Karpas-422 (cell line): Measurements from ENCODE around the gene ACE2. TPM values are rescaled to one million over a fixed set of nuclear protein-coding genes. Genes with fewer than 3 reads are reported as not detected.
"Not testable (repeated sequence)": the region's sequence is repeated elsewhere in the genome, so short reads cannot be mapped to it uniquely, and the experiment has no call there.

Source experiments
- DNase-seq: peaks from one replicate; pipeline ENCODE4 v3.0.0-alpha.2; 2015
- H2AFZ ChIP-seq: fragments of 200-600 bp; sonication (generic); 2 replicates; pipeline ENCODE4 v1.6.1; 2014; ENCODE audit warnings: antibody characterized with exemption, low read length, mixed read lengths
- H3K27ac ChIP-seq: fragments of 200-600 bp; sonication (generic); 2 replicates; pipeline ENCODE4 v1.5.1; 2014; ENCODE audit warnings: mild to moderate bottlenecking, low read length, moderate library complexity
- H3K27me3 ChIP-seq: fragments of 200-600 bp; sonication (generic); 2 replicates; pipeline ENCODE4 v1.6.1; 2014; ENCODE audit warnings: low read length, mixed read lengths
- H3K36me3 ChIP-seq: fragments of 200-600 bp; sonication (generic); 2 replicates; pipeline ENCODE4 v1.6.1; 2014; ENCODE audit warnings: low read length, mixed read lengths; ENCODE audit not compliant: insufficient read depth
- H3K4me1 ChIP-seq: fragments of 200-600 bp; sonication (generic); 2 replicates; pipeline ENCODE4 v1.6.1; 2014; ENCODE audit warnings: mild to moderate bottlenecking, low read length, mixed read lengths
- H3K4me2 ChIP-seq: fragments of 200-600 bp; sonication (generic); 2 replicates; pipeline ENCODE4 v1.6.1; 2014; ENCODE audit warnings: low read length, low read depth, mild to moderate bottlenecking; ENCODE audit not compliant: poor library complexity, severe bottlenecking
- H3K4me3 ChIP-seq: fragments of 200-600 bp; sonication (generic); 2 replicates; pipeline ENCODE4 v1.5.1; 2014; ENCODE audit warnings: mild to moderate bottlenecking, antibody characterized with exemption, low read length, mixed read lengths
- H3K79me2 ChIP-seq: fragments of 200-600 bp; sonication (generic); 2 replicates; pipeline ENCODE4 v1.6.1; 2014; ENCODE audit warnings: mild to moderate bottlenecking, low read length, mixed read lengths
- H3K9ac ChIP-seq: fragments of 200-600 bp; sonication (generic); 2 replicates; pipeline ENCODE4 v1.6.0; 2014; ENCODE audit warnings: low read length
- H3K9me2 ChIP-seq: fragments of 200-600 bp; sonication (generic), shearing (Covaris generic); replicated peaks from 2 replicates; pipeline ENCODE4 v1.6.0; 2014; ENCODE audit warnings: mild to moderate bottlenecking, low read length, moderate library complexity; ENCODE audit not compliant: insufficient read depth
- H3K9me3 ChIP-seq: fragments of 300-700, 200-600 bp; sonication (generic); 2 replicates; pipeline ENCODE4 v1.6.1; 2014; ENCODE audit warnings: low read length, mixed read lengths
- H4K20me1 ChIP-seq: fragments of 200-600 bp; sonication (generic); 2 replicates; pipeline ENCODE4 v1.6.1; 2014; ENCODE audit warnings: mild to moderate bottlenecking, antibody characterized with exemption, low read length, low read depth; ENCODE audit not compliant: insufficient read depth
- total RNA-seq: library from RNA; depleted of rRNA; stranded (reverse); fragments of >200 nt; shearing (Covaris generic); gene quantifications from 2 replicates; pipeline ENCODE4 v1.2.3, GENCODE V29; 2014; ENCODE audit warnings: low replicate concordance; rRNA removed

ACE2 gene
- not detected in 2 replicates for total RNA-seq

- H3K27ac ChIP-seq, result no peak within 1 kb of the TSS
- no peaks in the 10 kb centered on the region for H3K79me2 ChIP-seq
- H3K4me2 ChIP-seq, result no peak within 1 kb of the TSS
- no peak for DNase-seq
- H4K20me1 ChIP-seq, result no peaks in the 10 kb centered on the region
- H3K4me1 ChIP-seq, result no peaks in the 10 kb centered on the region
- H3K9me2 ChIP-seq, result no peaks in the 10 kb centered on the region
- no peak within 1 kb of the TSS for H2AFZ ChIP-seq
- no peak within 1 kb of the TSS for H3K9ac ChIP-seq
- no peaks in the 10 kb centered on the region for H3K36me3 ChIP-seq
- no peak within 1 kb of the TSS for H3K4me3 ChIP-seq
- no peaks in the 10 kb centered on the region for H3K9me3 ChIP-seq
- H3K27me3 ChIP-seq, result no peaks in the 10 kb centered on the region
Observed at GRCh38 chrX:15600745-15601144, at the start of gene ACE2. ACE2 (minus strand) TSS chrX:15600960; CDS start chrX:15600911, 49 bp downstream.

- not testable (repeated sequence) for H3K9ac ChIP-seq, H4K20me1 ChIP-seq, DNase-seq, H3K27me3 ChIP-seq, H3K4me1 ChIP-seq, H3K9me3 ChIP-seq, H3K4me2 ChIP-seq, H3K4me3 ChIP-seq, H3K79me2 ChIP-seq, H3K27ac ChIP-seq, H3K36me3 ChIP-seq, H2AFZ ChIP-seq, H3K9me2 ChIP-seq
Observed at GRCh38 chrX:15647510-15647909, 46.8 kb upstream of the ACE2 start.

- Histone ChIP-seq H3K9ac (no peak overlapping the region), H3K4me1 (peaks cover under 1% of the 10 kb centered on the region), H3K9me2 (no peaks in the 10 kb centered on the region), H4K20me1 (no peaks in the 10 kb centered on the region), H3K4me2 (no peak overlapping the region), H3K9me3 (no peaks in the 10 kb centered on the region), H3K27me3 (no peaks in the 10 kb centered on the region), H3K36me3 (no peaks in the 10 kb centered on the region), H2AFZ (no peak overlapping the region), H3K79me2 (no peaks in the 10 kb centered on the region), H3K27ac (no peak overlapping the region), H3K4me3 (no peak overlapping the region)
- no peak for DNase-seq
Observed at GRCh38 chrX:15646543-15646942, 45.8 kb upstream of the ACE2 start.

GRCh38 chrX:15646031-15646430 lies 45.3 kb upstream of the ACE2 start:
- no peaks in the 10 kb centered on the region for H3K79me2 ChIP-seq
- no peak overlapping the region for H3K4me2 ChIP-seq
- H4K20me1 ChIP-seq, result no peaks in the 10 kb centered on the region
- no peak overlapping the region for H3K4me3 ChIP-seq
- no peak for DNase-seq
- no peak overlapping the region for H3K9ac ChIP-seq
- no peaks in the 10 kb centered on the region for H3K27me3 ChIP-seq
- H3K27ac ChIP-seq, result no peak overlapping the region
- peaks cover under 1% of the 10 kb centered on the region; the same call in 1 of the 2 replicates for H3K4me1 ChIP-seq
- H3K9me2 ChIP-seq, result no peaks in the 10 kb centered on the region
- H3K36me3 ChIP-seq, result no peaks in the 10 kb centered on the region
- H3K9me3 ChIP-seq, result no peaks in the 10 kb centered on the region
- H2AFZ ChIP-seq, result no peak overlapping the region

- Histone ChIP-seq H4K20me1 (no peaks in the 10 kb centered on the region), H2AFZ (no peak overlapping the region), H3K4me2 (no peak overlapping the region), H3K27ac (no peak overlapping the region), H3K4me3 (no peak overlapping the region), H3K4me1 (peaks cover 8% of the 10 kb centered on the region), H3K79me2 (no peaks in the 10 kb centered on the region), H3K27me3 (no peaks in the 10 kb centered on the region), H3K9me3 (no peaks in the 10 kb centered on the region), H3K9me2 (no peaks in the 10 kb centered on the region), H3K9ac (no peak overlapping the region), H3K36me3 (no peaks in the 10 kb centered on the region)
- peak; percentile 44 for DNase-seq
Observed at GRCh38 chrX:15645266-15645665, 44.5 kb upstream of the ACE2 start.

- Histone ChIP-seq H3K4me1 (peaks cover 8% of the 10 kb centered on the region), H4K20me1 (no peaks in the 10 kb centered on the region), H3K27ac (no peak overlapping the region), H3K4me2 (no peak overlapping the region), H3K4me3 (no peak overlapping the region), H3K9me3 (no peaks in the 10 kb centered on the region), H3K79me2 (no peaks in the 10 kb centered on the region), H3K9ac (no peak overlapping the region), H3K36me3 (no peaks in the 10 kb centered on the region), H3K27me3 (no peaks in the 10 kb centered on the region), H3K9me2 (no peaks in the 10 kb centered on the region), H2AFZ (no peak overlapping the region)
- no peak for DNase-seq
Observed at GRCh38 chrX:15644560-15644872, 43.8 kb upstream of the ACE2 start.

- no peaks in the 10 kb centered on the region for H3K27me3 ChIP-seq
- DNase-seq, result no peak
- no peak overlapping the region for H2AFZ ChIP-seq
- H3K9ac ChIP-seq, result no peak overlapping the region
- H4K20me1 ChIP-seq, result no peaks in the 10 kb centered on the region
- H3K9me2 ChIP-seq, result no peaks in the 10 kb centered on the region
- H3K27ac ChIP-seq, result no peak overlapping the region
- H3K4me2 ChIP-seq, result no peak overlapping the region
- no peaks in the 10 kb centered on the region for H3K9me3 ChIP-seq
- H3K4me1 ChIP-seq, result peaks cover 8% of the 10 kb centered on the region
- no peaks in the 10 kb centered on the region for H3K79me2 ChIP-seq
- no peaks in the 10 kb centered on the region for H3K36me3 ChIP-seq
- H3K4me3 ChIP-seq, result no peak overlapping the region
Observed at GRCh38 chrX:15643786-15644559, 43.2 kb upstream of the ACE2 start.

- Histone ChIP-seq H3K79me2 (no peaks in the 10 kb centered on the region), H3K36me3 (no peaks in the 10 kb centered on the region), H2AFZ (no peak overlapping the region), H3K27ac (no peak overlapping the region), H4K20me1 (no peaks in the 10 kb centered on the region), H3K4me1 (no peaks in the 10 kb centered on the region; the same call in 1 of the 2 replicates), H3K4me2 (no peak overlapping the region), H3K9me3 (no peaks in the 10 kb centered on the region), H3K9me2 (no peaks in the 10 kb centered on the region), H3K27me3 (0 out of 2 replicates have a peak, but pooled peaks cover 2% of the 10 kb centered on the region), H3K4me3 (no peak overlapping the region), H3K9ac (no peak overlapping the region)
- no peak for DNase-seq
Observed at GRCh38 chrX:15631637-15632036, 30.9 kb upstream of the ACE2 start.
